K562 (cell line): Measurements from ENCODE around the gene CAPN12.

Experiments
- ARNT ChIP-seq, 2 experiments: fragments of 450-650 bp; IDR thresholded peaks; 2 replicates each; pipeline ENCODE4 v1.6.1; 2016; ENCODE audit warnings: mild to moderate bottlenecking in 1 of 2
- CREB1 ChIP-seq, 2 experiments: sonication (generic) in 1 of 2; formaldehyde crosslinking in 1 of 2; IDR thresholded peaks; 2 replicates each; pipeline versions ENCODE4 v1.6.1 to v1.8.0; 2012 to 2022; ENCODE audit warnings: inconsistent platforms in 1 of 2, mild to moderate bottlenecking in 1 of 2, missing genetic modification reagents in 1 of 2, moderate library complexity in 1 of 2
- CTCF ChIP-seq, 3 experiments: IDR thresholded peaks in 2 of 3; conservative IDR thresholded peaks in 1 of 3; 2 replicates each; pipeline ENCODE4 v1.5.1; 2011 to 2012; ENCODE audit warnings: low read length in 3 of 3, mild to moderate bottlenecking in 3 of 3, control low read depth in 2 of 3, improper control_type of control experiment in 1 of 3, inconsistent platforms in 1 of 3, low read depth in 1 of 3, mixed read lengths in 1 of 3, moderate library complexity in 1 of 3; ENCODE audit not compliant: insufficient read depth in 2 of 3
- JUND ChIP-seq, 2 experiments: IDR thresholded peaks; 2 replicates in 1 of 2; 3 replicates in 1 of 2; pipeline ENCODE4 v1.6.1; 2011; ENCODE audit warnings: borderline replicate concordance in 2 of 2, low read depth in 2 of 2, low read length in 2 of 2, improper control_type of control experiment in 1 of 2, missing biosample characterization in 1 of 2, missing genetic modification characterization in 1 of 2, missing genetic modification reagents in 1 of 2
- MYNN ChIP-seq, 2 experiments: sonication (generic); formaldehyde crosslinking in 1 of 2; IDR thresholded peaks; 2 replicates each; pipeline versions ENCODE4 v1.5.0 to v1.6.1; 2016 to 2020; ENCODE audit warnings: antibody characterized with exemption in 1 of 2, missing genetic modification reagents in 1 of 2
- POLR2AphosphoS5 ChIP-seq: IDR thresholded peaks from 2 replicates; pipeline ENCODE4 v1.6.1; 2011; ENCODE audit warnings: mild to moderate bottlenecking, low read depth, low read length, moderate library complexity; ENCODE audit not compliant: control insufficient read depth, insufficient read depth
- RREB1 ChIP-seq: fragments of 250-450 bp; sonication (Bioruptor Pico); IDR thresholded peaks from 2 replicates; pipeline ENCODE4 v1.4.0; 2020
- SRSF3 ChIP-seq: fragments of 200-400 bp; formaldehyde crosslinking; IDR thresholded peaks from 2 replicates; pipeline ENCODE4 v1.6.1; 2016; ENCODE audit warnings: mild to moderate bottlenecking, low read length, moderate library complexity; ENCODE audit not compliant: insufficient read depth
- TCF7 ChIP-seq: sonication (generic); IDR thresholded peaks from 2 replicates; pipeline ENCODE4 v1.6.1; 2016; ENCODE audit warnings: antibody characterized with exemption, borderline replicate concordance
- ZNF444 ChIP-seq: fragments of 250-450 bp; sonication (Bioruptor Pico); IDR thresholded peaks from 2 replicates; pipeline ENCODE4 v1.4.0; 2020; ENCODE audit warnings: mild to moderate bottlenecking, moderate library complexity

- no peak for TF ChIP-seq RREB1 (CRISPR knock-in tag)
- no peak for TF ChIP-seq CTCF (IDR thresholded peaks at IDR 0.05 in 2 of 3, conservative IDR thresholded peaks at IDR 0.05 in 1 of 3; ENCODE audit: insufficient read depth in 2 of 3, low read depth in 1 of 3, low read length in 3 of 3)
- no peak for TF ChIP-seq SRSF3
- TF ChIP-seq MYNN (IDR thresholded peaks at IDR 0.05), result no peak
- TF ChIP-seq MYNN (CRISPR knock-in tag; IDR thresholded peaks at IDR 0.05), result no peak
- TF ChIP-seq CREB1 (IDR thresholded peaks at IDR 0.05), result no peak
- TF ChIP-seq CREB1 (CRISPR knock-in tag; IDR thresholded peaks at IDR 0.05), result no peak
- TF ChIP-seq TCF7, result no peak
- no peak for TF ChIP-seq POLR2AphosphoS5
- TF ChIP-seq JUND (IDR thresholded peaks at IDR 0.05; ENCODE audit: borderline replicate concordance, low read depth, low read length), result no peak
- no peak for TF ChIP-seq JUND (tag; IDR thresholded peaks at IDR 0.05; ENCODE audit: borderline replicate concordance, low read depth, low read length)
- TF ChIP-seq ZNF444 (CRISPR knock-in tag), result no peak
- TF ChIP-seq ARNT (IDR thresholded peaks at IDR 0.05), result no peak
These were observed 35.2 kb downstream of the CAPN12 start for GRCh38 chr19:38709119-38709518.
